ENCODE measurements around the gene MEIS2.

Gene MEIS2

DNA sequence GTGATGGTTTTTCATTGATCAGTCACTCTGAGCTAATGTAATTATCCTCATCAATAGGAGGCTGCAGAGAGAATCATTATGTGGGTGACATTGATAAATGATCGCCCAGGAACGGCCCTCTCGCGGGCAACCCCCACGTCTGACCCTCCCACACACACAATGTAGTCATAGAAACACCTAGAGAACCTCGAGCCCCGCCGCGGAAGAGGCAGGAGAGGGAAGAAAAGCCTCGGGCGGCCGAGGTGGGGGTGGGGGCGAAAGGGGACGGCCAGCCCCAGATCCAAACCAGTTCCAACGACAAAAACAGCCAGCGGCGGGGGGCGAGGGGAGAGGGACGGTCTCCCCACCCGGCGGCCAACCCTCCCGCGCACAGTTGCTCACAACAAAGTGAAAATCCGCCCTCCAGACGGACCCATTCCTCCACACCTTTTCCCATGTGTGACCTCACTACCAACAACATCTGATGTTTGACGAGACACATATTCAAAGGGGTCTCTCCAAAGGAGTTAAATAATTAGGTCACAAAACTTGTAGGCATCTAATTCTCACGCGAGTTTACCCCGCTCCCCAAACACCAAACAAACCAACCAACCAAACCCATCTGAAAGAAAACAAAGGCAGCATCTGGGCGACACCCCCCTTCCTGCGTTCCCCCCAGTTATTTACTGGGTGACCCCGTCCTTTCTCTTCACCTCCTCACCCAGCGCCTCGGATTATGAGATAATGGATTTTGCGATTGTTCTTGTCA, 213.0 kb downstream of the MEIS2 start:
- DNase-seq: no peak

DNA sequence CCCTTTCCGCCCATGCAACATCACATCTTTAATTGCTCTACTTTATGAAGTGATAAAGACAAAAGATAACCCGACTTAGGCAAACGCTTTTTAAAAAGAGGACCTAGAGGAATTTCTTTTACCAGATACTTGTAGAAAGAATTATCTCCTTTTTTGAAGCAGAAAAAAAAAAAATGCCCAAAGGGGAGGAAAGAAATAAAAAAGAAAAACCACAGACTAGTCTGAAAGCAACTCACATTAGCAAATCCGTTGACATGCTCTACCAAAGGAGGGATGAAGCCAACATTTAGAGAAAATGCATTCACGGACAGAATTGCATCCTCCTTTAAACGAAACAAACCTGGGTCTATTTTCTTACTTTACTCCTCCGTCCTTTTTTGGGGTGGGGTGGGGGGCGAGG, 213.6 kb downstream of the MEIS2 start:
- no peak for DNase-seq

DNA sequence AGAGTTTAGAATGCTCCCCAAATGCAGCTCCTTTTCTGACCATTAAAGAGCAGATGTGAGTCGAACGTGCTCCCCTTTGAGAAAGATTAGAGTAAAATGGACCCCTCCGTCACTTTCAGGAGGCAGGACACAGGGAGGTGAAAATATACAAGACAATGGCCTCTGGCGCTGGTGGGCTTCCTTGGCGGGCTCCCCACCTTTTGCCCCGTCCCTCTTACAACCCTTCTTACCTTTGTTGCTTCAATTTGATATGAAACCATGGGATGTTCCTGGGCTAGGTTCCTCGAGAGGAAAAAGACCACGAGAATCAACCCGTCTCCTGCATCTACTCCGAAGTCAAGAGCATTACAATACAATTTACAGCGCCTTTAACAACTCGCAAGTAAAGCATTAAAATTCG, 214.2 kb downstream of the MEIS2 start:
- DNase-seq: no peak

DNA sequence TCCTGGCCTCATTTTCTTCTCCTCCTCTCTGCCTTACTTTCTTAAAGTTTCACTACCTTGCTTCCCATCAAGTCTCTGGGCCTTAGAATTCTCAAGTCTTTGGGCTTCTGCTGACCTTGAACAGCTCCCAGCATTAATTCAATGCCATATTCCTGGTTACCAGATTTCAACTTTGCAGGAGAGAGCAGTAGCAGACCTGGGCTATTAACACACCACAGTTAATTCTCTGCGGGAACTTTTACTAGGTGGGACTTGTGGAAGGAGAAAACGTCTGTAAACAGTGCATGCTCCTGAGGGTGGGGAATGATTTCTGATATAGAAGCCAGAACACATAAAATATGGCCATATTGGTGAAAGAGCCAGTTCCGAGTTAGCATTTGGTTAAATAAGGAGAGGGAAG, 214.6 kb downstream of the MEIS2 start:
- no peak for DNase-seq

DNA sequence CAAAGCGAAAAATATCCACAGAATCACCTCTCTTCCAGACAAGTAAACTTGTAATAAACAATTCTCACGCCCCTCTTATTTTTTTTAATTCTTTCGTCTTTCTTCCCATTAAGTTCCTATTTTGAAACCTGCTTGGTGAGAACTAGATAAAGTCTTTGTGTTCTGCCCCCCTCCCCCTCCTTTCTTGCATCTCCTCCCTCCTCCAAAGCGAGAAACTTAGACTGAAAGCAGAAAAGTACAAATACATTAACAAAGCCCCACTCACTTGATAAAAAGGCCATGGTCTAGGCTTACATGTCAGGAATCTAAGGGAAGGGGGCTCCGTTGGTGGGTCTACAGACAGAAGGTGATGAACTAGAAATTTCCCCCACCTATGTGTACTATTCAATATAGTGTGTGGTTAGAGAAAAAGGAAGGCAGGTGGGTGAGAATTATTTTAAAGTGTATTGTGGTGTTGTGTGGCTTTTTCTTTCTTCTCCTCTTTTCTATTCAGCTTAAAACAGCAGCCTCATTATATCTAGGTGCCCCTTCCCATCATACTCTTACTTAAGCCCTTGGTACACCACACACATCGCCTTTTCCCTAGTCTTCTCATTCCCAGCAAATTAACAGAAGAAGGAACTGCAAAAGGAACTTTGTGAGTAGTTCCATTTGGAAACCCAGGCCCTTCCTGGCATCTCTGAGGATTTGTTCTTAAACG, 215.3 kb downstream of the MEIS2 start:
- DNase-seq: no peak

DNA sequence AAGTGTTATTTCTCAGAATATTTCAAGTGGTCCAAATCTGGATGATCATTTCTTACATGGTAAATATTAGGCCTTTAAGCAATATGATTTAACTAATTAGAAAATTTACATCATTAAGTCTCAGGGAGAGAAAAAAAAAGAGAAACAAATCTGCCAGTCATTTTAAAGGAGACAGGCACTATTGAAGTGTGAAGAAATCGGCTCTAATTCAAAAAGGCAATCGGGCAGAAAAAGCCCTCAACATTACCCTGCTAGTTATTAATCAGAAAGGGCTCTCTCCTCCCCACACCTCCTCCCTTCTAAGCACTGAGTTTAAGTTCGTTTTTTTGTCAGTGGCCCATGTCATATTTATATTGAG, 215.9 kb downstream of the MEIS2 start:
- no peak for DNase-seq

DNA sequence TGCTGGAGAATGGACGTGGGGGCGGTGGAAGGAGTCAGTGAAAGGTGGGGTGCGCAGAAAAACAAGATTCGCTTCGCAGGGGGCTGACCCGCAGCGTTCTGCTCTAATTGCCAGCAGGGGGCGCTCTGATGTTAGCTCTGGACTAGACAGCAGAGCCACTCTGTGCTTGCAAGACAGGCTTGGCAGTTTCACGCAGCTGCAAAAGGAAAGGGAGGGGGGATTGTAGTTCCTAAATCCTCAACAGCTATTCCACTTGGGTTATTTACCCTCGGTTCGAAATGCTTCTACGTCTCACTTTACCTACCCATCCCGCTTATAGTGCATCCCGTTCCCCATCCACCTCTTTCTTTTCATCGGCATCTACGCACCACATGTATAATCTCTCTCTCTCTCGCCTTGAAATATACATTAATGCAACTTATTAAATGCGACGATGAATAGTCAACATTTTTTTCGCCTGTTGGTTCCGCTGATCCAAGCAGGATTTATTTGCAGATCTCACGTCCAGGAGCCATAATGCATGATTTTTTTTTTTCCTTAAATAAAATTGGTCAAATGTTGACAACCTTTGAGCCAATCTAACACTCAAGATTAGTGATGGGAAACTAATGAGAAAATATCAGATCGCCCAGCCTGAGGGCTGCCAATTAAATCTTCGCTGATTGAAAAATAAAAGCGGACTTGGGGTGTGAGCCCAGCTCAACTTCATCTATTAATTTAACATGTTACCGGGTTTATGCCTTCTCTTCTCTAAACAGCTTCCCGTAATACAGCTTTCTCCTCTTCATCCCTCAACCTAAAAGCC, 216.4 kb downstream of the MEIS2 start:
- DNase-seq: peak; percentile 46

DNA sequence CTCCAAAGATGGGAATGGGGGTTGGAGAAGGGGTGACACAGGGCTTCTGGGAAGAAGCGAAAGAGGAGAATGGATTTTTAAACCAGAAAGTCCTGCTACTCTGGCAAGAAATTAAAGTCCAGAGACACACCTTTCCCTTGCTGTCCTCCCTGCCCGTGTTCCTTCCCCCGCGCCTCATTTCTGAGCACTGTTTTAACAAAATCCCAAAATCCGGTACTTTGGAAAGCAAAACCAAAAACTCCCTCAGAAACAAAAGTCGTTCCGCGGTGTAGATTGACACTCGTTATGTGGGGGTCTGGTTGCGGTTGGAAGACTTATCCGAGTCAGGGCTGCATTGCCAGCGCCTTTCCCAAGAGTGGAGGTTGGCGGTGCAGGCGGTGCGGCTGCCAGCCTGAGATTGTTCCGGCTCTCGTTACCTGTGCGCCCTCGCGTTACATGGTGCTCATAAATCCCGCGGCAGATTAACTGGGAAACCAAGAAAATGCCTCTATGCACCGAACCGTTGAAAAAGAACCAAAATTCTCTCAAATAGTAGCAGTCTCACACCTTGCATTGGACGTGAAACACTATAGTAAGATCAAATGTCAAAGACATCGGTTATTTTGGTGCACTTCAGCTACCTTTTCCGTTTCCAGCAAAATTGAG, 217.7 kb downstream of the MEIS2 start:
- DNase-seq: no peak

DNA sequence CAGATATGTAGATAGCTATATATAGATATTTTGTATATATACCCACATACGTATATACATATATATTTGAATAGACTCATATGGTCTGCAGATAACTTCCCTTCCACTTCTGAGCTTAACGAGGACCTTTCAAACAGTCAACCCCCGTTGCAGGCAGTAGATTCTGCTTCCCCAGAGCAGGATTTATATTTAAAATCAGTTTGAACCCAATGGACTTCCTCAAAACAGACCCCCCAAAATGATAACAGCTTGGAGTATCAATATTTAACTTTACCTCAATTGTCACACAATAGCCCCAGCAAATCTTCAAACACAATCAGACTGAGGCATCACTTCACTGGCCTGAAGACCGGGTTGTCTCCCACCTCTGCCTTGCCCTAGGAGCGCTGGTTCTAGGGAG, 218.3 kb downstream of the MEIS2 start:
- no peak for DNase-seq

DNA sequence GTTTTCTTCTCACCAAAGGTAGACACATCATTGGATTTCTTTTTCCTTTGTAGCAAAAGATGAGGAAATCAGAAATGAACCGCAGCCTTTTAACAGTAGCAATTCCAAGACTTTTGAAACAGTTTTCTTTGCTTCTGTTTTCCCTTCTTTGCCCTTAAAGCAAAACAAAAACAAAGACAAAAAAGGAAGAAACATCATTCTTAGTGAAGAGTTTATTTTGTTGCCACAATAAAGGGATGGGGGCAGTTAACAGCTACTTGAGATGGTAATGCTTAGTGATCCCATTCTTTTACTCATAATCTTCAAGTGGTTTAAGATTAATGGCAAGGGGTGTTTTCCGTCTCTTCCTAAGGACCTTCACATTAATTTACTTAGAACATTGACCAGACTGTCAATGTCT, 218.8 kb downstream of the MEIS2 start:
- DNase-seq: no peak

DNA sequence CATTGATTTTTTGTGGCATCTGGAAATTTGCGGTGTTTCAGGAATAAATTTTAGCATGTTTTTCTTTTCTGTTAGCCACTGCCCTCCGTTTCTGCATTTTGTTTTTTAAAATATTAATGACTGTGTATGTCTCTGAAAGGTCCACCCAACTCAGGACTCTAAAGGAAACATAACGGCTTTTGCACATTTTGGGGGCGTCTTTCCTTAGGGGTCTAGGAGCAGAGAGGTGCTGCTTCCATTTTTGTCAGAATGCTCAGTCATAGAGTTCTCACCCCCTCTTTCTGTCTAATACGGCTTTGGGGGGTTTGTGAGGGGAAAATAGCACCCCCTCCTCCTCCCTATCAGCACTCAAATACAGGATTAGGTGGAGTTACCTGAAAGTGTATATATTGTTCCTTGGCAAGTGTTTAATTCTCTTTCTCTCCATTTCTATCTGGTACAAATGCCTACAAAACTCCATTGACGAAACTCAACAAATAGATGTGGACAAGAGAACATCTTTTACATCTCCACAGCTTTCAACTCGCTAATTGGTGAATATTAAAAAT, 219.4 kb downstream of the MEIS2 start:
- no peak for DNase-seq

DNA sequence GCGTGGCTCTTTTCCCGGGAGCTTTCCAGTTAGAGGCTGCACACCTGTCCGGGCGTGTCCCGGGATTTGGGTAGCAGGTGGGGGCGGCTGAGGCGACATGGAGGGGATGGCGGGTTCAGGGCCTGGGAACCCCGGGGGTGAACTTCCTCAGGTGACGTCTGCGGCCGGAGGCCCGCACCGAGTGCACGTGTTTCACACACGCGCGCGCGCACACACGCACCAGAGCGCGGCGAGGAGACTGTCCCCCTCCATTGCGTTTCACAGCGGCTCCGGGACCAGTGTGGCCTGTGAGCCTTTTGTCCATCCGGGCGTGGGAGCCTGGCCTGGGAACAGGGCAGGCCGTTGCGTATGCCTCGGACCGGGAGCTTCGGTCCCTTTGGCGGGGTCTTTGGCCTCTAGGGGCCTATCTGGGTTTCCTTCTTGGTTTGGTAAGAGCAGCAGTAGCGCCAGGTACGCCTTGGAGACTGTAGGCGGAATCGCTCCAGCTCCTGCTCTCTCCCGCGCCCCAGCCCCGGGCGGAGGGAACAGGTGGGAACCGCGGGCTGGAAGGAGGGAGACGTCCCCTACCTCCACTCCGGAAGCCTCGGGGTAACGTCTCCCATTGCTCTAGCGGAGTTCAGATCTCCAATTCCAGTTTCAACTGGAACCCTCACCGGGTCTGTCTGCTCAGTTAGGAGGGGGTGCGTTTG, 220.0 kb downstream of the MEIS2 start:
- DNase-seq: no peak

DNA sequence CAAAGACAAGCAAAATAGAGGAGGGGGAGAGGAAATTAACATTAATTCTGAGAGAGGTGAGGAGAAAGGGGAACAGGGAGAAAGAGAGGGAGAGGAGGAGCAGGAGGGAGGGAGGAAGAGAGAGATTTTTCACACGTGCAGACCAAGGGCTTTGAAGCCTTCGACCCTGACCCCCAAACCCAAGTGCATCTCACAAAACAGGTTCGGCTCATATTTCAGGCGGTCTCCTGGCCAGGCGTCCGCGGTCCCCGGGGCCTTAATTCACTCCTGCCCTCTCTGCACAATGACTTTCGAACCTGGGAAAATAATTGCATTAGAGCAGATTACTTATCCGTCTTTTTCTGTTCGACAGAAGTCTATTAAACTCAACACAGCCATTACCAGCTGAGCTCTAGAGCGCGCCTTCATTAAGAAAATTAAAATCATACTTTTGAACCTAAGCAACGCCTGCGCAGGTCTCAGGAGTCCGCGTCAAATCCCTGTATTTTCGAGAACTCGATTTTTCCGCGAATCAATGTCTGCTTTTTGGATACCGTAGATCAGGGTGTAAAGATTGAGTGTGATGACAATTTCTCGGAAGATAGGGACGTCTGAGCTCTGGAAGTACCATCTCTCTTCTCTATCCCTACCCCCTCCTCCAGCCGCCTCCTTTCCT, 220.7 kb downstream of the MEIS2 start:
- DNase-seq: no peak

DNA sequence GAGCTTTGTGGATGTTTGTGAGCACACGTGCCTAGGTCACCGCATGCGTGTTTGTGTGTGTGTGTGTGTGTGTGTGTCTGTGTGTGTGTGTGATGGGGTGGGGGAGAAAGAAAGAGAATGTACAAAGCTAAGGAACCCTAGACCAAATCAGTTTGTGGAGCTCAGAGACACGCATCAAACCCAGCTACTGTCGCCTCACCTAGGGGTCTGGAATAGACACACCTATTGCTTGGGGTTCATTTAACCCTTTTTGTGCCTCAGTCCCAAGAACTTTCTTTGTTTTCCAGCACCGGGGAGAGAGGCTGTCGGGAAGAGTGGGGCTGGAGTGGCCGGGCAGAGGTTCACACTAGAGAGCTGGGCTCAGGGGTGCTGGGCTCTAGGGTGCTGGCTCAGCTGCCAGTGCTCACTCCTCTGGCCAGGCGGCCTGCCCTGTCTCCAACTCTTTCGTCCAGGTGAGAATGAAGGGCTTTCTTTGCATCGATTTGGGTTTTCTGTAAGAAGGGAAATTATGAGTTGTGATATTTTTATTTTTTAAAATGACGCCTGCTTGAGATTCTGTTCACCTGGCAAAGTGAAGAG, 221.6 kb downstream of the MEIS2 start:
- no peak for DNase-seq

DNA sequence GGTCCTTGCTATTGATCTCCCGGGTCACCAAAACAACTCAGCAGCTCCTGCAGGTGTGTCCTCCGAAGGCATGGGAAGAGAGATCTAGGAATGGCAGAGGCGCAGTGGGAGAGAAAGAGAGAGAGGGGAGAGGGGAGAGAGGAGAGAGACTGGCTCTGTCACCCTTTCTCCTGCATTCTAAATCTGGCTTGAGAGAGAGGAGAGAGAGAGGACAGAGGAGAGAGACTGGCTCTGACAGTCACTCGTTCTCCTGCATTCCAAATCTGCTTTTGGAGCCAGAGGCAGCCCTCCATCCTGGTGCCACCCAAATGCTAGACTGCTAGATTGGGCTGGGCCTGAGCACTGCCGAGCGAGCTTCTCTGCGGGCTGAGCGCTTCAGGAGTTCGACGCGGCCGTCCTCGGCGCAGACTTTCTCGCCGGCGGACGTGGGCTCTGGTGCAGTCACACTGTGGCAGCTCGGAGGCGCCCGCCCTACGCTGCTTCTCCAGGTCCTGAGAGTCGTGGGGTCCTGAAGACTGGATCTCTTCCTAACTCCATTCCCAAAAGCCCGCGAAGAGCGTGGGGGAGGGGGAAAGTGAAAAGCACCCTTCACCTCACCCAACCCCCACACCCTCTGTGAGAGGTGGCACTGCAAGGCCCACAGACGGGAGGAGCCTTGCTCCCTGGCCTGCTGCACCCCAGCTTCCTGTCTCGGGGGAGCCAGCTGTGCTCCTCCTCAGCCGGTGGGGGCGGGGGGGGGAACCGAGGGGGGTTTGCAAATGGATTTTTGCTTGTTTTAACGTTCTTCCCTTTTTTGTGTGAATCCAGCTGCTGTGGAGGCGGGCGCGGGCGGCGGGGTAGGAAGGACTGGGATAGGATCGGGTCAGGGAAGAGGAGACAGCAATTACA, 222.3 kb downstream of the MEIS2 start:
- no peak for DNase-seq

DNA sequence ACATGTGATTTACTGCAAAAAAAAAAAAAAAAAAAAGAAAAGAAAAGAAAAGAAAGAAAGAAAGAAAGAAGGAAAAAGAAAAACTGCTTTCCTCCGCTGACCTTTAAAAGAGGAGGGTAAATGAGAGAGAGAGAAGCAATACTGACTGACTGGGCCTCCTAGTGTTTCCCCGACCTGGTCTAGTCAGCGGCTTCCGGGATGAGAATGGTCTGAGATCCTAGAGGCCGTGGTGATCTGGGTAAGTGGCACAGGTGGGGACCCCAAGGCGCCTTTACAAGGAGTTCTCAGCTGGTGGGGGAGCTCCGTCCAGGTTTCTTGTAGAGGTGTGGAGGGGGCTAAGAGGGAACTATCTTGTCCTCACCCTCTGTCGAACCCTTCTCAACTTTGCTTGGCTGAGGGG, 223.1 kb downstream of the MEIS2 start:
- DNase-seq: no peak

DNA sequence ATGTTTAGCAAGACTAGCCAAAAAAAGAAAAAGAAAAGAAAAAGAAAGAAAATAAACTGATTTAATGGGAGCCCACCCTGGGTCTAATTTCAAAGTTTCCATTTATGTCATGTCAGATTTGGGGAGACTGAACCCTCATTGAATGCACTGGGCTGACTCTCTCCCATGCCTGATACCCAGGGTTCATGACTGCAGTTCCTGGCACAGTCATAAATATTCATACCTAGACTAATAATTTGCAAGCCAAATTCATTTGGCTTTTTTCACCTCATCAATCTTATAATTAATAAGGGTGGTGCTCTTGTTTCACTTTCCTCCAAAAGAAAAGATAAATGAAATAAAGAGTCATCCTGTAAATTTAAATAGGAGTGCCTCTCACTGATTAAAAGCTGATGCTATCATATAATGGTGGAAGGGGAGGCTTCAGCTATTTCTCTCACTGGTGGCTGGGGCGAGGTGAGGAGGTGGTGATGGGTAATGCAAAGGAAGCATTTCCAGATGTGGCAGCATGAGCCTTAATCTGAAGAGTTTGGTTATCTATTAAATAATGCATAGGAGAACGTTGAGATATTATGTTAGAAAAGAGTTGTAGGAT, 224.5 kb downstream of the MEIS2 start:
- DNase-seq: no peak

DNA sequence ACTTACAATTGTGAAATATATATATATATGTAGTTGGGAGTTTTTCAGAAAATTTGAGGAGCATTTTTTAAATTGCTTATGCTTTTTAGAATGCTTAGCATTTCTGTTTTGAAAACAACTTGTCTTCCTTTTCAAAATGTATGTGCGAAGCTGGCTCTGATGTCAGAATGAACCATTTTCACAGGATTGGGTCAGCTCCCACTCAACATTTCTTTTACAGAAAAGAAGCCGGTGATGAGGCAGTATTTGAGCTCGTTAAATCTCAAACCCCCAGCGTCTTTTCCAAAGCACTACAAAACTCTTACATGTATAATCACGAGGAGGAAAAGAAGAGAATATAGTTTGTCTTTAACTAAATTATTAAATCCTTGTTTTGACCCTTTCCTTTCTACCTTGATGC, 225.4 kb downstream of the MEIS2 start:
- DNase-seq: no peak

DNA sequence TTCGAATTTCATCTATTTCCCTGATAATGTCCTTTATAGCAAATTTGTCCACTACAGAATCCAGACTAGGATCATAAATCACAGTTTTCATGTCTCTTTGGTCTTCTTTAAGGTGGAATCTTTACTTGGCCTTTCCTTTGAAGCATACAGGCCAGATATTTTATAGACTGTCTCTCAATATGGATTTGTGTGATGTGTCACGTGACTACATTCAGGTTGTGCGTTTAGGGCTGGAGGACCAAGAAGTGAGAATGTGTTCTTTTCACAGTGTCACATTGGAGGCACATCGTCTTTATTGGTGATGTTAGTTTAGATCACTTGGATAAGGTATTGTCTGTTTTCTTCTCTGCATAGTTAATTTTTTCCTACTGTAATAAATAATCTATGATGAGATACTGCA, 232.9 kb downstream of the MEIS2 start:
- no peak for DNase-seq

DNA sequence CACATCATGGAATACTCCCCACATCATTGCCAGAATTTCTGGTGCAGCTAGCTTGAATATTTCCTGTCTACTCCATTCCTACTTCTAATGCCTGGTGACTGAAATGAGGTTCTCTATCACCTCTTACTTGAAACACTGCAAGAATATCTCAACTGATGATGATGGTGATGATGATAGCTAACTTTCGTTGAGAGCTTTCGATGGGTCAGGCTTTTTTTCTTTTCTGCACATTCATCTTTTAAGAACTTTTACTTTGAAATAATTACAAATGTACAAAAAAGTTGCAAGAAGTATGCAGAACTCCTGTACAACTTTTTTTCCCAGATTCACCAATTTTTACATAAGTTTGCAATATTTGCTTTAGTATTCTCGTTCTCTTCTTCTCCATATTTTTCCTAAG, 233.5 kb downstream of the MEIS2 start:
- DNase-seq: no peak
